K562 (cell line): Measurements from ENCODE around the gene ADGRE1. TPM values are rescaled to one million over a fixed set of nuclear protein-coding genes. Genes with fewer than 3 reads are reported as not detected.
A peak's percentile ranks its signal among the peaks of the same experiment; 100 is the strongest.

Experiments
- ATAC-seq: fragments of 200-7000 bp; cut with Tn5 transposase; 3 replicates; pipeline ENCODE4 v1.9.1; 2020; ENCODE audit warnings: moderate library complexity
- BruUV-seq: library from RNA; stranded (reverse); fragments of 400-500 nt; replicated peaks from 2 replicates; lab custom pipeline; 2021; lab: Mats Ljungman, UMichigan
- CTCF ChIA-PET: fragments of 300-600 bp; formaldehyde crosslinking; extraction: SDS; loops from one replicate; lab custom pipeline; 2021; ENCODE audit warnings: low intra/inter-chr PET ratio; lab: Yijun Ruan, JAX
- POLR2A ChIA-PET: fragments of 300-600, 350-650 bp; sonication (Branson Sonifier 250); formaldehyde crosslinking; extraction: SDS; loops from one replicate; lab custom pipeline; 2021; ENCODE audit warnings: antibody characterized with exemption, inconsistent platforms; lab: Yijun Ruan, JAX
- DNase-seq, 4 experiments: peaks; one replicate each; pipeline versions ENCODE4 v3.0.0 to v3.0.0-alpha.2; 2011 to 2018; ENCODE audit warnings: low spot score in 3 of 4, mixed read lengths in 3 of 4; ENCODE audit errors: extremely low read depth in 1 of 4
- FAIRE-seq: peaks from 2 replicates; lab custom pipeline; 2011; peaks lifted over from hg19 to GRCh38; lab: Jason Lieb, UNC
- H2AFZ ChIP-seq: 2 replicates; pipeline ENCODE4 v1.6.0; 2011; ENCODE audit warnings: low read depth, low read length, control low read depth, inconsistent platforms
- H3K27ac ChIP-seq: fragments of 200-600 bp; 3 replicates; pipeline ENCODE4 v1.8.0; 2011; ENCODE audit warnings: low read depth, mild to moderate bottlenecking, control low read depth, inconsistent platforms, low read length, moderate library complexity, mixed read lengths; ENCODE audit errors: extremely low read depth
- H3K27me3 ChIP-seq, 2 experiments: fragments of 300-600 bp in 1 of 2; 2 replicates in 1 of 2; 3 replicates in 1 of 2; pipeline versions ENCODE4 v1.6.0 to v1.8.0; 2011; ENCODE audit warnings: inconsistent platforms in 2 of 2, low read length in 2 of 2, mild to moderate bottlenecking in 1 of 2, mixed read lengths in 1 of 2, moderate library complexity in 1 of 2; ENCODE audit not compliant: control insufficient read depth in 2 of 2, insufficient read depth in 2 of 2
- H3K36me3 ChIP-seq: fragments of 300-600 bp; 3 replicates; pipeline ENCODE4 v1.8.0; 2011; ENCODE audit warnings: mild to moderate bottlenecking, low read length, inconsistent platforms; ENCODE audit not compliant: control insufficient read depth, insufficient read depth
- H3K4me1 ChIP-seq, 2 experiments: fragments of 200-600 bp in 1 of 2; replicated peaks in 1 of 2; 2 replicates in 1 of 2; 3 replicates in 1 of 2; pipeline versions ENCODE4 v1.5.1 to v1.8.0; 2011; ENCODE audit warnings: inconsistent platforms in 2 of 2, low read length in 2 of 2, mild to moderate bottlenecking in 1 of 2, mixed read lengths in 1 of 2, moderate library complexity in 1 of 2; ENCODE audit not compliant: control insufficient read depth in 2 of 2, insufficient read depth in 2 of 2
- H3K4me2 ChIP-seq: 2 replicates; pipeline ENCODE4 v1.6.1; 2011; ENCODE audit warnings: low read length, control low read depth, inconsistent platforms, mixed read lengths; ENCODE audit not compliant: insufficient read depth
- H3K4me3 ChIP-seq: fragments of 200-600 bp; sonication (generic), shearing (Covaris generic); 2 replicates; pipeline ENCODE4 v1.5.1; 2016; ENCODE audit warnings: control low read depth, inconsistent platforms
- H3K79me2 ChIP-seq: fragments of 200-600 bp; 3 replicates; pipeline ENCODE4 v1.8.0; 2011; ENCODE audit warnings: low read length, inconsistent platforms; ENCODE audit not compliant: control insufficient read depth, insufficient read depth
- H3K9ac ChIP-seq, 2 experiments: 2 replicates each; pipeline versions ENCODE4 v1.6.0 to v1.6.1; 2011; ENCODE audit warnings: low read depth in 2 of 2, low read length in 2 of 2, control low read depth in 1 of 2, inconsistent platforms in 1 of 2, mild to moderate bottlenecking in 1 of 2, mixed read lengths in 1 of 2; ENCODE audit not compliant: insufficient read depth in 1 of 2
- H3K9me1 ChIP-seq: one replicate; pipeline ENCODE4 v1.6.0; 2011; ENCODE audit warnings: inconsistent platforms, mild to moderate bottlenecking, low read length, moderate library complexity; ENCODE audit not compliant: control insufficient read depth, insufficient read depth
- H3K9me3 ChIP-seq: replicated peaks from 2 replicates; pipeline ENCODE4 v1.5.1; 2011; ENCODE audit warnings: low read depth, low read length, inconsistent platforms; ENCODE audit not compliant: control insufficient read depth, insufficient read depth
- H4K20me1 ChIP-seq: replicated peaks from 2 replicates; pipeline ENCODE4 v1.6.1; 2011; ENCODE audit warnings: low read length, inconsistent platforms, mixed read lengths; ENCODE audit not compliant: control insufficient read depth, insufficient read depth
- NRF1 ChIP-seq, 2 experiments: fragments of 450-650 bp; IDR thresholded peaks in 1 of 2; conservative IDR thresholded peaks in 1 of 2; 2 replicates each; pipeline ENCODE4 v1.6.1; 2014; ENCODE audit warnings: mild to moderate bottlenecking in 2 of 2
- RFX7 ChIP-seq: fragments of 250-450 bp; sonication (Bioruptor Pico); IDR thresholded peaks from 2 replicates; pipeline ENCODE4 v1.5.1; 2021; ENCODE audit warnings: mild to moderate bottlenecking
- WGBS: fragments of 100-300 bp; shearing (Covaris generic); methylation state at CpG from one replicate; pipeline ENCODE4 v1.1.6; 2016; ENCODE audit warnings: low coverage, mixed read lengths; ENCODE audit not compliant: insufficient coverage; ENCODE audit errors: missing lambda C conversion rate; 5-methylcytosine and 5-hydroxymethylcytosine counted together
- in situ Hi-C: fragments of 300-500 bp; cut with MboI; formaldehyde crosslinking; loops from 4 replicates; pipeline ENCODE4 v1.15.0; 2018; ENCODE audit warnings: inconsistent platforms, mixed read lengths
- intact Hi-C: fragments of 100-400 bp; cut with micrococcal nuclease; formaldehyde crosslinking; loops from 2 replicates; pipeline ENCODE4 v1.14.2; 2022
- polyA plus RNA-seq, 8 experiments: library from polyadenylated mRNA; depleted of rRNA in 4 of 8; stranded (reverse) in 5 of 8; unstranded in 3 of 8; fragments of >200 nt; fragmentation: Nextera tagmentation in 2 of 8; fragmentation: Illumina TruSeq in 1 of 8; extraction: Ambion mirVana in 2 of 8; extraction: Trizol in 1 of 8; gene quantifications; 2 replicates each; pipeline versions ENCODE4 v1.2.1 to v1.2.3, GENCODE V29; 2011 to 2014; ENCODE audit warnings: inconsistent platforms in 1 of 8, missing spikeins in 1 of 8
- total RNA-seq, 7 experiments: library from RNA; depleted of rRNA in 6 of 7; stranded (reverse); fragments of >200 nt in 6 of 7; fragmentation: Illumina TruSeq in 2 of 7; extraction: Trizol in 2 of 7; gene quantifications; 2 replicates each; pipeline versions ENCODE4 v1.2.1 to v1.2.3, GENCODE V29; 2011 to 2021; ENCODE audit warnings: low replicate concordance in 1 of 7
- TF ChIP-seq, protein P1 (sequence below), 3 experiments: IDR thresholded peaks in 2 of 3; conservative IDR thresholded peaks in 1 of 3; 2 replicates each; pipeline ENCODE4 v1.5.1; 2011 to 2012; ENCODE audit warnings: low read length in 3 of 3, mild to moderate bottlenecking in 3 of 3, control low read depth in 2 of 3, improper control_type of control experiment in 1 of 3, inconsistent platforms in 1 of 3, low read depth in 1 of 3, mixed read lengths in 1 of 3, moderate library complexity in 1 of 3; ENCODE audit not compliant: insufficient read depth in 2 of 3

Gene ADGRE1
- total and polyA plus RNA-seq, 9 of the 15 experiments (the other 6 are each of a cell fraction or from before 2014, with no cell fraction given) = 0.09 to 0.49 (median 0.25) TPM; not detected in 1

DNA sequence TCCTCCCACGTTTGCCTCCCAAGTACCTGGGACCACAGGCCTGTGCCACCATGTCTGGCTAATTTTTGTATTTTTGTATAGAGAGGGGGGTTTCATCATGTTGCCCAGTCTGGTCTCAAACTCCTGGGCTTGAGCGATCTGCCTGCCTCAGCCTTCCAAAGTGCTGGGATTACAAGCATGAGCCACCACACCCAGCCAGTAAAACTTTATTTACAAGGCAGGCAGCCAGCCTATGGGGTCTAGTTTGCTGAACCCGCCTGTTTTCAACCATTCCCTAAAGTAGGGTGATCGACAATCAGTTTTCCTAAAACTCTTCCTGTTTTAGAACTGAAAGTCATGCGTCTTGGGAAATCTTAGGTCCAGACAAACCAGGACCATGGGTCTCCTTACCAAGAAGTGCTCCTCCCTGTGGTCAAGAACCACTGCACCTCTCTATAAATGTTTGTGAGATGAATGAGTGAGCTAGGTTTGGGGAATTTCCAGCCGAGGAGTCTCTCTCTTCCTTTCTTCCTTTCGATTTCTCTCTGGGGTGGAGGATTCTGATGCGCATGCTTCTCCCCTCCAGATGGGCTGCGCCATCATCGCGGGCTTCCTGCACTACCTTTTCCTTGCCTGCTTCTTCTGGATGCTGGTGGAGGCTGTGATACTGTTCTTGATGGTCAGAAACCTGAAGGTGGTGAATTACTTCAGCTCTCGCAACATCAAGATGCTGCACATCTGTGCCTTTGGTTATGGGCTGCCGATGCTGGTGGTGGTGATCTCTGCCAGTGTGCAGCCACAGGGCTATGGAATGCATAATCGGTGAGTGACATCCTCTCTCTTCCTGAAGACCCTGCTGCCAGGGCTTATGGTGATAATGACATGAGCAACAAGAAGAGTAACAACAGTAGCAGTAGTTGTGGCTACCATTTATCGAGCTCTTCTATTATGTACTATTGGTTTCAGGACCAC, 38.7 kb downstream of the ADGRE1 start:
- no peak overlapping the region for H3K4me3 ChIP-seq
- H3K4me1 ChIP-seq = no peaks in the 10 kb centered on the region; a peak in 1 of 5 replicates
- DNase-seq (no peak), ATAC-seq (no peak), FAIRE-seq (no peak)
- no peaks in the 10 kb centered on the region for H4K20me1 ChIP-seq
- intact Hi-C loops (no loop called here), in situ Hi-C loops (no loop called here)
- H3K79me2 ChIP-seq = no peaks in the 10 kb centered on the region
- no peak overlapping the region for H2AFZ ChIP-seq
- WGBS = under 1% methylated on average over 12 of the region's 15 CpGs
- CTCF ChIA-PET = no interaction called here
- no peak overlapping the region for H3K4me2 ChIP-seq
- TF ChIP-seq RFX7 (no peak), NRF1 (conservative IDR thresholded peaks at IDR 0.05 in 1 of 2, IDR thresholded peaks at IDR 0.05 in 1 of 2) (0 out of 4 replicates have a peak, but pooled peaks of 1 of the 2 experiments have one; percentile 22)
- TF ChIP-seq, protein P1, sequence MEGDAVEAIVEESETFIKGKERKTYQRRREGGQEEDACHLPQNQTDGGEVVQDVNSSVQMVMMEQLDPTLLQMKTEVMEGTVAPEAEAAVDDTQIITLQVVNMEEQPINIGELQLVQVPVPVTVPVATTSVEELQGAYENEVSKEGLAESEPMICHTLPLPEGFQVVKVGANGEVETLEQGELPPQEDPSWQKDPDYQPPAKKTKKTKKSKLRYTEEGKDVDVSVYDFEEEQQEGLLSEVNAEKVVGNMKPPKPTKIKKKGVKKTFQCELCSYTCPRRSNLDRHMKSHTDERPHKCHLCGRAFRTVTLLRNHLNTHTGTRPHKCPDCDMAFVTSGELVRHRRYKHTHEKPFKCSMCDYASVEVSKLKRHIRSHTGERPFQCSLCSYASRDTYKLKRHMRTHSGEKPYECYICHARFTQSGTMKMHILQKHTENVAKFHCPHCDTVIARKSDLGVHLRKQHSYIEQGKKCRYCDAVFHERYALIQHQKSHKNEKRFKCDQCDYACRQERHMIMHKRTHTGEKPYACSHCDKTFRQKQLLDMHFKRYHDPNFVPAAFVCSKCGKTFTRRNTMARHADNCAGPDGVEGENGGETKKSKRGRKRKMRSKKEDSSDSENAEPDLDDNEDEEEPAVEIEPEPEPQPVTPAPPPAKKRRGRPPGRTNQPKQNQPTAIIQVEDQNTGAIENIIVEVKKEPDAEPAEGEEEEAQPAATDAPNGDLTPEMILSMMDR (IDR thresholded peaks at IDR 0.05 in 2 of 3, conservative IDR thresholded peaks at IDR 0.05 in 1 of 3; ENCODE audit: insufficient read depth in 2 of 3, low read depth in 1 of 3, low read length in 3 of 3) = peak; percentile 7 to 33 (median 22); a peak in 1 of 6 replicates
- no peaks in the 10 kb centered on the region for H3K36me3 ChIP-seq
- POLR2A ChIA-PET = no interaction called here
- H3K9me1 ChIP-seq = no peaks in the 10 kb centered on the region
- BruUV-seq = no TSS peak
- no peak overlapping the region for H3K27ac ChIP-seq
- H3K9me3 ChIP-seq = no peaks in the 10 kb centered on the region; the same call in 1 of the 2 replicates
- H3K27me3 ChIP-seq = peaks cover 0 to 5% of the 10 kb centered on the region in 2 experiments; a peak in 1 of 5 replicates
- H3K9ac ChIP-seq = no peak overlapping the region
